CD4-positive, alpha-beta T cell treated with Interleukin-4 for 4 hours (primary cell): ENCODE measurements around the gene VIPR1.

ENCODE experiments used
- DNase-seq: peaks from one replicate; pipeline ENCODE4 v3.0.0-alpha.2; 2020

Gene VIPR1

GRCh38 chr3:42495393-42495792 lies 7.0 kb upstream of the VIPR1 start:
- DNase-seq, result no peak

GRCh38 chr3:42497009-42497731 lies 5.3 kb upstream of the VIPR1 start:
- no peak for DNase-seq

GRCh38 chr3:42498034-42498433 lies 4.4 kb upstream of the VIPR1 start:
- no peak for DNase-seq

- no peak for DNase-seq
Observed at GRCh38 chr3:42498791-42499477, 3.5 kb upstream of the VIPR1 start.

GRCh38 chr3:42499478-42499871 lies 3.0 kb upstream of the VIPR1 start:
- DNase-seq, result no peak

GRCh38 chr3:42500091-42500490 lies 2.4 kb upstream of the VIPR1 start:
- DNase-seq, result no peak

GRCh38 chr3:42500909-42501308 lies 1.5 kb upstream of the VIPR1 start:
- DNase-seq, result no peak

- no peak for DNase-seq
Observed at GRCh38 chr3:42501321-42501680, 1.1 kb upstream of the VIPR1 start.

- peak; percentile 56 for DNase-seq
Observed at GRCh38 chr3:42501681-42502428, 588 bp upstream of the VIPR1 start.

- no peak for DNase-seq
Observed at GRCh38 chr3:42503251-42503924, 945 bp downstream of the VIPR1 start.

- DNase-seq, result no peak
Observed at GRCh38 chr3:42503957-42504333, 1.5 kb downstream of the VIPR1 start.

- no peak for DNase-seq
Observed at GRCh38 chr3:42504334-42505127, 2.1 kb downstream of the VIPR1 start.

GRCh38 chr3:42505128-42505848 lies 2.8 kb downstream of the VIPR1 start:
- DNase-seq, result no peak

- DNase-seq, result no peak
Observed at GRCh38 chr3:42505849-42506410, 3.5 kb downstream of the VIPR1 start.

GRCh38 chr3:42507252-42507651 lies 4.8 kb downstream of the VIPR1 start:
- no peak for DNase-seq

- DNase-seq, result no peak
Observed at GRCh38 chr3:42507761-42508335, 5.4 kb downstream of the VIPR1 start.

- no peak for DNase-seq
Observed at GRCh38 chr3:42508562-42508961, 6.1 kb downstream of the VIPR1 start.

GRCh38 chr3:42509111-42509510 lies 6.7 kb downstream of the VIPR1 start:
- no peak for DNase-seq

- DNase-seq, result no peak
Observed at GRCh38 chr3:42510325-42510724, 7.9 kb downstream of the VIPR1 start.

GRCh38 chr3:42511201-42511600 lies 8.8 kb downstream of the VIPR1 start:
- DNase-seq, result no peak

- no peak for DNase-seq
Observed at GRCh38 chr3:42511736-42512135, 9.3 kb downstream of the VIPR1 start.
